ENCODE results near the gene ANTXR1.

- TF ChIP-seq ZNF70 (CRISPR knock-in tag; IDR thresholded peaks at IDR 0.05) = no peak
- no peak for TF ChIP-seq ZNF565 (CRISPR knock-in tag; conservative IDR thresholded peaks at IDR 0.05; ENCODE audit: low read depth)
- no peak for TF ChIP-seq TOX (CRISPR knock-in tag; IDR thresholded peaks at IDR 0.05; ENCODE audit: borderline replicate concordance)
Observed at GRCh38 chr2:69018678-69019095, 5.7 kb downstream of the ANTXR1 start.
